ENCODE measurements around the gene SCUBE1. TPM values are rescaled to one million over a fixed set of nuclear protein-coding genes. Genes with fewer than 3 reads are reported as not detected.

Gene SCUBE1
- total RNA-seq, 1 donor from 2014 or later = 2.9 TPM

DNA sequence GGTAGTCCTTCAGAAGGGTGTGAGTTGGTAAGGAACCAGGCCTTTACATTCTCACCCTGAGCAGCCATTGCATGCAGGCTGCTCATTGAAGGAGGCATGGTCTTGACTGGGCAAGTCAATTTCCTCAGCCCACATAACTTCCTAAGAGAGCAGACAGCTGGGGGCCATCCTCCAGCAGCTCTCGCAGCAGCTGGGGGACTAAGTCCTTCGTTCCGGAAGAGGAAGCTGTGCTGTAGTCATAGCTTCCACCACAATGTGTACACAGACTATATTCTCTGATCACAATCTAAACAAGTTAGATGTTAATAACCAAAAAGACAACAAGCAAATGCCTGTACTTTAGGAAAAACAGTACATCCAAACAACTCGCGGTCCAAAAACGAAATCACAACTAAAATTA is 38.5 kb upstream of the SCUBE1 start:
- no peaks in the 10 kb centered on the region for H3K36me3 ChIP-seq
- no peaks in the 10 kb centered on the region for H3K9me3 ChIP-seq
- no peak for DNase-seq (ENCODE audit: low spot score in 2 of 2)
- TF ChIP-seq CTCF (IDR thresholded peaks at IDR 0.05) = no peak
- intact Hi-C loops (cut with DNase I) = no loop called here
- H3K4me1 ChIP-seq = peaks cover 0 to 13% of the 10 kb centered on the region in 2 donors
- H3K27me3 ChIP-seq = no peaks in the 10 kb centered on the region
- H3K4me3 ChIP-seq = no peak overlapping the region
- H3K27ac ChIP-seq = no peak overlapping the region

- intact Hi-C loops (cut with DNase I) = no loop called here
- no peaks in the 10 kb centered on the region for H3K27me3 ChIP-seq
- DNase-seq (ENCODE audit: low spot score in 2 of 2) = no peak
- no peak for TF ChIP-seq CTCF (IDR thresholded peaks at IDR 0.05)
- H3K4me3 ChIP-seq = no peak overlapping the region
- no peaks in the 10 kb centered on the region for H3K36me3 ChIP-seq
- H3K4me1 ChIP-seq = peaks cover 0 to 14% of the 10 kb centered on the region in 2 donors
- no peaks in the 10 kb centered on the region for H3K9me3 ChIP-seq
- H3K27ac ChIP-seq = no peak overlapping the region
Measured at GRCh38 chr22:43377896-43378704, 34.9 kb upstream of the SCUBE1 start.

- intact Hi-C loops (cut with DNase I) = no loop called here
- Histone ChIP-seq H3K27ac (no peak overlapping the region), H3K4me1 (peaks cover 0 to 14% of the 10 kb centered on the region in 2 donors), H3K9me3 (no peaks in the 10 kb centered on the region), H3K36me3 (no peaks in the 10 kb centered on the region), H3K27me3 (no peaks in the 10 kb centered on the region), H3K4me3 (no peak overlapping the region)
- DNase-seq (ENCODE audit: low spot score in 2 of 2) = no peak
- TF ChIP-seq CTCF (IDR thresholded peaks at IDR 0.05) = no peak
Measured at GRCh38 chr22:43377548-43377895, 34.4 kb upstream of the SCUBE1 start.

DNA sequence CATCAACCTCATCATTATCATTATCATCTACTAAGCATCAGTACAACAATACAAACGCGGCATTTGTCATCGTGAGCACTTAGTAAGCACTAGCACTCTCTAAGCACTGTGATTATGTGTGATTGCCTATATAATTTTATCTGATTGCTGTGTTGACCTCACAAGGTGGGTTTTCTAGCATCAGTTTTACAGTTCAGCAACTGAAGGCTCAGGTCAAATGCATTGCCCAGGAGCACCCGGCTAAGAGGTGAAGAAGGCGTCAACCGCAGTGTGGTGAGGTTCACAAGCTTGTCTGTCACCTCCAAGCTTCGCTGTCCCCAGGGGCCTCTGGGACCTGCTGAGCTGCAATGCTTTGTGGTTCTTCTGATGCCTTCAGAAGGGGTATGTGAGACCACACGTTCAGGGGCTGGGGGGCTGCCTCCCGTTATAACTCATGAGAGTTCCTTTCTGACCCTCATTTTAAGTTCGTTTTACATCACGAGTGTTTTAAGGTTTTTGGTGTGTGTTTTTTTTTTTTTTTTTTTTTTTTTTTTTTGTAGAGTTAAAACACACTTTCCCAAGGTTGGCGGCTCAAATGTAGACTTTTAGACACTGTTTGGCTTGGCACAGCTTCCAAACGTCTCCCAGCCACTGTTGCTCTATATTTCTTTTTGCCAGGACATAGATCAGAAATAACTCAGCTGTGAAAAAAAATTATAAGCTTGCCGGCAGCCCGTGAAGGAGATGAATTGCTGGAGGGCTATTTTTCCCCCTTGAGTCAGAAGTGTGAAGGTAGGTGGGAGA is 33.8 kb upstream of the SCUBE1 start:
- DNase-seq (ENCODE audit: low spot score in 2 of 2) = no peak
- H3K27ac ChIP-seq = no peak overlapping the region

GRCh38 chr22:43375951-43376455 is 32.8 kb upstream of the SCUBE1 start:
- no peak overlapping the region for H3K4me3 ChIP-seq
- no peak for TF ChIP-seq CTCF (IDR thresholded peaks at IDR 0.05)
- H3K9me3 ChIP-seq = no peaks in the 10 kb centered on the region
- peaks cover 0 to 14% of the 10 kb centered on the region in 2 donors for H3K4me1 ChIP-seq
- DNase-seq (ENCODE audit: low spot score in 2 of 2) = no peak
- no peaks in the 10 kb centered on the region for H3K27me3 ChIP-seq
- no peaks in the 10 kb centered on the region for H3K36me3 ChIP-seq
- H3K27ac ChIP-seq = no peak overlapping the region
- intact Hi-C loops (cut with DNase I) = no loop called here

More for the DNA sequence above, 33.8 kb upstream of the SCUBE1 start:
- intact Hi-C loops (cut with DNase I) = no loop called here
- TF ChIP-seq CTCF (IDR thresholded peaks at IDR 0.05) = no peak
- Histone ChIP-seq H3K9me3 (no peaks in the 10 kb centered on the region), H3K4me3 (no peak overlapping the region), H3K36me3 (no peaks in the 10 kb centered on the region), H3K4me1 (peaks cover 0 to 14% of the 10 kb centered on the region in 2 donors), H3K27me3 (no peaks in the 10 kb centered on the region)
